ENCODE data around the gene RTTN.
"Not testable (repeated sequence)": the region's sequence is repeated elsewhere in the genome, so short reads cannot be mapped to it uniquely, and the experiment has no call there.

The RTTN gene

DNA sequence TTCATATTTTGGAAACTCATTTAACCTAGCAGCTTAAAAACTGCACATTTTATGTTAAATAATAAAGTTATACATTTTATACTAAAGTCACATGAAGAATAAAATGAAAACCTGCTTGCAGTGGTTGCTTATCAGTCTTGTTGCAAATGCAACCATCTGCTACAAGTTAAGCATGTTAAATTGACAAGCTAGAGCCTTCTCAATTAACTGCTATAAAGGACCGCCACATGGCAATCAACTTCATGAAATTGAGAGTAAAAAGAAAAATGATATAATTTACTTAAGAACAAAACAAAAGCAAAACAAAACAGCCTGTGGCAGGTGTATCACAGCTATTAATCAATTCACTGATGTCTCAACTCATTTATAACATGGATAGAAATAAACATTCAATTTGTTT is 78.7 kb downstream of the RTTN start:
- no peak for DNase-seq (ENCODE audit: extremely low read depth, low read depth)
- no peak overlapping the region for H3K4me3 ChIP-seq (replicated peaks; ENCODE audit: low read depth, low read length)
- TF ChIP-seq, protein P1, sequence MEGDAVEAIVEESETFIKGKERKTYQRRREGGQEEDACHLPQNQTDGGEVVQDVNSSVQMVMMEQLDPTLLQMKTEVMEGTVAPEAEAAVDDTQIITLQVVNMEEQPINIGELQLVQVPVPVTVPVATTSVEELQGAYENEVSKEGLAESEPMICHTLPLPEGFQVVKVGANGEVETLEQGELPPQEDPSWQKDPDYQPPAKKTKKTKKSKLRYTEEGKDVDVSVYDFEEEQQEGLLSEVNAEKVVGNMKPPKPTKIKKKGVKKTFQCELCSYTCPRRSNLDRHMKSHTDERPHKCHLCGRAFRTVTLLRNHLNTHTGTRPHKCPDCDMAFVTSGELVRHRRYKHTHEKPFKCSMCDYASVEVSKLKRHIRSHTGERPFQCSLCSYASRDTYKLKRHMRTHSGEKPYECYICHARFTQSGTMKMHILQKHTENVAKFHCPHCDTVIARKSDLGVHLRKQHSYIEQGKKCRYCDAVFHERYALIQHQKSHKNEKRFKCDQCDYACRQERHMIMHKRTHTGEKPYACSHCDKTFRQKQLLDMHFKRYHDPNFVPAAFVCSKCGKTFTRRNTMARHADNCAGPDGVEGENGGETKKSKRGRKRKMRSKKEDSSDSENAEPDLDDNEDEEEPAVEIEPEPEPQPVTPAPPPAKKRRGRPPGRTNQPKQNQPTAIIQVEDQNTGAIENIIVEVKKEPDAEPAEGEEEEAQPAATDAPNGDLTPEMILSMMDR (IDR thresholded peaks at IDR 0.05; ENCODE audit: low read depth, low read length, missing control alignments) = no peak

DNA sequence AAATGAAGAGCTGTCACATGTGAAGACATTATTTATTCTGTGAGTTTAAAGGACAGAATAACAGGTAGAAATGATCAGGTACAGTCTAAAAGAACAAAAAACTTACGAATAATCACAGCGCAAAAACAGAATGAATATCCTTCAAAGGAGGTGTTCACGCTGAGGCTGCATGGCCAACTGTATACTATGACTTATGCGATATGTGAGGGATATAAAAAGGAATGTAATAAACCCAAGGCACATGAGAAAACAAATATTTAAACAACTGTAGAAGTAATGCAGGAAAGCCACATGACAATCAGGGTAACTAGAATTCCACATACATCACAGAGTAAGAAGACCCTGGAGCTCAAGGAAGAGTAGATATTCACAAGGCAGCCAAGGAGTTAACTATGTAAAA is 81.3 kb downstream of the RTTN start:
- DNase-seq (ENCODE audit: extremely low read depth, low read depth) = no peak
- H3K4me3 ChIP-seq (replicated peaks; ENCODE audit: low read depth, low read length) = no peak overlapping the region
- TF ChIP-seq, protein P1 (IDR thresholded peaks at IDR 0.05; ENCODE audit: low read depth, low read length, missing control alignments) = no peak

DNA sequence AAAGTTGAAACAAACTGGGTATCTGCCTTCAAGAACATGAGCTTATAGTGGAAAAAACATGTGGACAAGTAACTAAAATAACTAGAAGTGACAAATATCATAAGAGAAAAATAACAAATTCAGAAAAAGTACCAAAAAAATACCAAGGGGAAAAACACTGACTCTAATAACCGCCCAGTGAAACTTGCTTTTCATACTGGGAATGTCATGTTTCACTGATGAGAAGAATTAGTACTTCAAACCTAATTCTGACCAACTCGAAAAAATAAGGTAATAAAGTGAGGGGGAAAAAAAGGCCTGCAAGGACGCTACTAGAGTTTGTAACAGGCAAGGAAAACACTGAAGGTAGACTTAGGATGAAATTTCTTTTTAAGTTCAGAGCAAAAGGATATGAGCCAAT is 83.6 kb downstream of the RTTN start:
- TF ChIP-seq, protein P1 (IDR thresholded peaks at IDR 0.05; ENCODE audit: low read depth, low read length, missing control alignments) = no peak
- no peak overlapping the region for H3K4me3 ChIP-seq (replicated peaks; ENCODE audit: low read depth, low read length)
- no peak for DNase-seq (ENCODE audit: extremely low read depth, low read depth)

DNA sequence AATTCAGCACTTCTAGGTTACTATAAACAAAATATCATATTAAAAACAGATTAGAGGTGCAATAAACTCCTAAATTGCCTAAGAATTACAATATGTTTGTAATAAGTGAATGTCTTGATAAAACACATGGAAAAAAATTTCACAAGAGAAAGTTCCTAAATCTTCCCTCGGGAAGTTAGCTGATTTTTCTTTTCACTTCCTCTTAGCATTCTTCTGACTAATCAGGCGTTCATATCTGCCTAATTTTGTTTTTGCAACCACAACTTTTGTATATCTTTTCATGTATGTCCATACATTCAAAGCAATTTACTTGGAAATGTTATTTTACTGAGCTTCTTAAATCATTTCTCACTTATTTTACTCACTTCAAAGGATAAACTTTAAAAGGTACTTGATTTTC is 88.5 kb downstream of the RTTN start:
- TF ChIP-seq, protein P1 (IDR thresholded peaks at IDR 0.05; ENCODE audit: low read depth, low read length, missing control alignments) = no peak
- H3K4me3 ChIP-seq (replicated peaks; ENCODE audit: low read depth, low read length) = no peak overlapping the region
- DNase-seq (ENCODE audit: extremely low read depth, low read depth) = no peak

DNA sequence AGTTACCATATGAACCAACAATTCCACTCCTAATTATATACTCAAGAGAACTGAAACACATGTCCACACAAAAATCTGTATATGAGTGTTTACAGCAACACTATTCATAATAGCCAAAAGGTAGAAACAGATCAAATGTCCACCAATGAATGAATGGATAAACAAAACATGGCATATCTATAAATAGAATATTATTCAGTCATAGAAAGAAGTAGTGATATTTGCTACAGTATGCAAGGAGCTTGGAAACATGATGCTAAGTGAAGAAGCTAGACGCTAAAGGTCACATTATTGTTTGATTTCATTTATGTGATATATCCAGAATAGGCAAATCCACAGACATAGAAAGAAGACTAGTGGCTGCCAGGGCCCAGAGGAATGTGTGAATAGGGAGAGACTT is 92.0 kb downstream of the RTTN start:
- no peak for DNase-seq (ENCODE audit: extremely low read depth, low read depth)
- TF ChIP-seq, protein P1 (IDR thresholded peaks at IDR 0.05; ENCODE audit: low read depth, low read length, missing control alignments) = no peak
- no peak overlapping the region for H3K4me3 ChIP-seq (replicated peaks; ENCODE audit: low read depth, low read length)

DNA sequence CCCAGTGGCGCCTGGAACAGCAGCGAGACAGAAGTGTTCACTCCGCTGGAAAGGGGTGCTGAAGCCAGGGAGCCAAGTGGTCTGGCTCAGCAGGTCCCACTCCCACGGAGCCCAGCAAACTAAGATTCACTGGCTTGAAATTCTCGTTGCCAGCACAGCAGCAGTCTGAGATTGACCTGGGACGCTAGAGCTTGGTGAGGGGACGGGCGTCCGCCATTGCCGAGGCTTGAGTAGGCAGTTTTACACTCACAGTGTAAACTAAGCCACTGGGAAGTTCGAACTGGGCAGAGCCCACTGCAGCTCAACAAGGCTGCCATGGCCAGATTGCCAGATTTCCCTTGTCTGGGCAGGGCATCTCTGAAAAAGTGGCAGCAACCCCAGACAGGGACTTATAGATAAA is 94.8 kb downstream of the RTTN start:
- H3K4me3 ChIP-seq (replicated peaks; ENCODE audit: low read depth, low read length) = no peak overlapping the region
- DNase-seq (ENCODE audit: extremely low read depth, low read depth) = no peak
- TF ChIP-seq, protein P1 (IDR thresholded peaks at IDR 0.05; ENCODE audit: low read depth, low read length, missing control alignments) = no peak

DNA sequence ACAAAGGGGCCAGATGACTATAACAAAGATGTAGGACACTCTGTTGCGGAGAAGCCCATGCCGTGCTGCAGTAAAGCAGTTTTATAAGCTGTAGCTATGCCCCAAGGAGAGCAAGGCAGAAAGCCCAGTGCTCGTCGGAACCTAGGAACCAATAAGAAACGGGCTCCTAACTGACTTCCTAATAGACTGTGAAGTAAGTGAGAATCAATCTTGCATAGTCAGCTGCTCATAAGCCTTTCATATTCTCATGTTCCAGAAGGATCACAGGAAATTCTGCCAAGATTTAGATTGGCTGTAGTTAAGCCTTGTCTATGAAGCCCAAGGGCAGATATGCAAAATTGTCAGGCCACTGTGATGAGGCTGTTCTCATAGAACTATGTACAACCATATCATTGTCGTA is 98.4 kb downstream of the RTTN start:
- TF ChIP-seq, protein P1 (IDR thresholded peaks at IDR 0.05; ENCODE audit: low read depth, low read length, missing control alignments) = no peak
- DNase-seq (ENCODE audit: extremely low read depth, low read depth) = no peak
- no peak overlapping the region for H3K4me3 ChIP-seq (replicated peaks; ENCODE audit: low read depth, low read length)

DNA sequence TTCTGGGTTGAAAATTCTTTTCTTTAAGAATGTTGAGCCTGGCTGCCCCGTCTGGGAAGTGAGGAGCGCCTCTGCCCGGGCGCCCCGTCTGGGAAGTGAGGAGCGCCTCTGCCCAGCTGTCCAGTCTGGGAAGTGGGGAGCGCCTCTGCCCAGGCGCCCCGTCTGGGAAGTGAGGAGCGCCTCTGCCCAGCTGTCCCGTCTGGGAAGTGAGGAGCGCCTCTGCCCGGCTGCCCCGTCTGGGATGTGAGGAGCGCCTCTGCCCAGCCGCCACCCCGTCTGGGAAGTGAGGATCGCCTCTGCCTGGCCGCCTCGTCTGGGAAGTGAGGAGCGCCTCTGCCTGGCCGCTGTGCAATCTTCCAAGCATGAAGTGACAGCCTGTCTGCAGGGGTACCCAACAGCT is 102.6 kb downstream of the RTTN start:
- DNase-seq (ENCODE audit: extremely low read depth, low read depth); H3K4me3 ChIP-seq (replicated peaks; ENCODE audit: low read depth, low read length): not testable (repeated sequence)
